CD14-positive monocyte (primary cell): ENCODE measurements around the gene BRSK2. TPM values are rescaled to one million over a fixed set of nuclear protein-coding genes. Genes with fewer than 3 reads are reported as not detected.
"Not testable (repeated sequence)": the region's sequence is repeated elsewhere in the genome, so short reads cannot be mapped to it uniquely, and the experiment has no call there.

ENCODE experiments used
- DNase-seq, 3 donors: peaks; one replicate each; pipeline ENCODE4 v3.0.0-alpha.2; 2011 to 2022
- H2AFZ ChIP-seq: 2 replicates; pipeline ENCODE4 v1.6.0; 2012; ENCODE audit warnings: mild to moderate bottlenecking, low read depth, low read length, inconsistent platforms; ENCODE audit not compliant: insufficient read depth, poor library complexity, severe bottlenecking
- H3K27ac ChIP-seq, 2 donors: 1 replicate in 1 of 2; 2 replicates in 1 of 2; pipeline ENCODE4 v1.5.1; 2012 to 2013; ENCODE audit warnings: low read length in 2 of 2, control low read depth in 1 of 2, inconsistent platforms in 1 of 2, low read depth in 1 of 2, mild to moderate bottlenecking in 1 of 2
- H3K27me3 ChIP-seq, 2 donors: one replicate each; pipeline versions ENCODE4 v1.6.0 to v1.6.1; 2011 to 2013; ENCODE audit warnings: low read length in 2 of 2; ENCODE audit not compliant: control insufficient read depth in 2 of 2, insufficient read depth in 2 of 2
- H3K36me3 ChIP-seq, 2 donors: replicated peaks in 1 of 2; 1 replicate in 1 of 2; 2 replicates in 1 of 2; pipeline versions ENCODE4 v1.5.1 to v1.6.1; 2012 to 2013; ENCODE audit warnings: low read length in 2 of 2, control low read depth in 1 of 2, inconsistent platforms in 1 of 2, mild to moderate bottlenecking in 1 of 2; ENCODE audit not compliant: insufficient read depth in 2 of 2, control insufficient read depth in 1 of 2
- H3K4me1 ChIP-seq, 2 donors: 1 replicate in 1 of 2; 2 replicates in 1 of 2; pipeline versions ENCODE4 v1.5.1 to v1.6.1; 2012 to 2013; ENCODE audit warnings: low read length in 2 of 2, control low read depth in 1 of 2, inconsistent platforms in 1 of 2, mild to moderate bottlenecking in 1 of 2, moderate library complexity in 1 of 2; ENCODE audit not compliant: insufficient read depth in 2 of 2, control insufficient read depth in 1 of 2
- H3K4me2 ChIP-seq: replicated peaks from 2 replicates; pipeline ENCODE3; 2012; ENCODE audit warnings: low read length, moderate library complexity, mild to moderate bottlenecking; ENCODE audit not compliant: poor library complexity, severe bottlenecking; ENCODE audit errors: extremely low read depth
- H3K4me3 ChIP-seq, 3 experiments: fragments of 200-600 bp in 1 of 3; sonication (generic) in 1 of 3; replicated peaks in 1 of 3; 1 replicate in 2 of 3; 2 replicates in 1 of 3; pipeline ENCODE4 v1.5.1; 2011 to 2013; ENCODE audit warnings: low read length in 3 of 3, mild to moderate bottlenecking in 3 of 3, control low read depth in 2 of 3, low read depth in 2 of 3, inconsistent platforms in 1 of 3, moderate library complexity in 1 of 3
- H3K79me2 ChIP-seq: 2 replicates; pipeline ENCODE4 v1.6.0; 2012; ENCODE audit warnings: mild to moderate bottlenecking, control low read depth, inconsistent platforms, low read length, moderate library complexity; ENCODE audit not compliant: insufficient read depth
- H3K9ac ChIP-seq: 2 replicates; pipeline ENCODE4 v1.6.0; 2017; ENCODE audit warnings: low read length, mild to moderate bottlenecking; ENCODE audit not compliant: insufficient read depth, poor library complexity, severe bottlenecking
- H3K9me3 ChIP-seq, 2 donors: replicated peaks in 1 of 2; 1 replicate in 1 of 2; 2 replicates in 1 of 2; pipeline versions ENCODE4 v1.5.1 to v1.6.1; 2012 to 2013; ENCODE audit warnings: low read length in 2 of 2, control low read depth in 1 of 2; ENCODE audit not compliant: control insufficient read depth in 1 of 2, insufficient read depth in 1 of 2
- H4K20me1 ChIP-seq: 2 replicates; pipeline ENCODE4 v1.6.0; 2012; ENCODE audit warnings: mild to moderate bottlenecking, low read length, control low read depth, moderate library complexity; ENCODE audit not compliant: insufficient read depth
- H3K27ac Mint-ChIP-seq, 7 donors: one replicate each; pipeline ENCODE4 v1.8.0; 2020; ENCODE audit warnings: mild to moderate bottlenecking in 7 of 7, mixed read lengths in 7 of 7, moderate library complexity in 6 of 7, inconsistent platforms in 2 of 7
- H3K27me3 Mint-ChIP-seq, 3 donors: one replicate each; pipeline ENCODE4 v1.8.0; 2021 to 2022; ENCODE audit warnings: low read depth in 3 of 3, mild to moderate bottlenecking in 3 of 3, mixed read lengths in 3 of 3, moderate library complexity in 3 of 3, inconsistent platforms in 1 of 3
- H3K36me3 Mint-ChIP-seq, 2 donors: one replicate each; pipeline ENCODE4 v1.8.0; 2020; ENCODE audit warnings: mixed read lengths in 2 of 2, inconsistent platforms in 1 of 2, mild to moderate bottlenecking in 1 of 2
- H3K4me1 Mint-ChIP-seq: one replicate; pipeline ENCODE4 v1.8.0; 2020; ENCODE audit warnings: mild to moderate bottlenecking, mixed read lengths
- H3K4me3 Mint-ChIP-seq, 2 donors: one replicate each; pipeline ENCODE4 v1.8.0; 2020; ENCODE audit warnings: mild to moderate bottlenecking in 2 of 2, mixed read lengths in 2 of 2, moderate library complexity in 1 of 2
- H3K9me3 Mint-ChIP-seq, 7 donors: one replicate each; pipeline ENCODE4 v1.8.0; 2020 to 2022; ENCODE audit warnings: mixed read lengths in 7 of 7, mild to moderate bottlenecking in 6 of 7, moderate library complexity in 6 of 7, inconsistent platforms in 2 of 7
- CTCF ChIP-seq: fragments of 200-600 bp; IDR thresholded peaks from one replicate; pipeline ENCODE4 v1.8.0; 2022; ENCODE audit warnings: antibody characterized with exemption, mild to moderate bottlenecking
- WGBS: methylation state at CpG from one replicate; pipeline ENCODE4 v1.1.5; 2013; ENCODE audit warnings: missing lambda C conversion rate; ENCODE audit not compliant: insufficient coverage; 5-methylcytosine and 5-hydroxymethylcytosine counted together
- intact Hi-C, 2 donors: fragments of 100-400 bp; cut with micrococcal nuclease; formaldehyde crosslinking; loops; one replicate each; pipeline versions ENCODE4 v1.15.0 to v1.15.1; 2023
- polyA minus RNA-seq: library from RNA; depleted of rRNA, polyadenylated mRNA; stranded (reverse); fragments of >200 nt; gene quantifications from 2 replicates; pipeline ENCODE4 v1.2.3, GENCODE V29; 2012
- polyA plus RNA-seq, 3 donors: library from polyadenylated mRNA; depleted of rRNA in 1 of 3; unstranded in 2 of 3; stranded (reverse) in 1 of 3; fragments of 300-500 nt in 2 of 3; fragments of >200 nt in 1 of 3; fragmentation: Illumina TruSeq in 2 of 3; gene quantifications; 1 replicate in 2 of 3; 2 replicates in 1 of 3; pipeline ENCODE4 v1.2.3, GENCODE V29; 2012 to 2021
- total RNA-seq, 12 experiments: library from RNA in 1 of 12; stranded (reverse) in 1 of 12; fragments of 120-200 nt in 1 of 12; gene quantifications; one replicate each; pipeline ENCODE4 v1.2.4 and lab custom pipeline; 2013 to 2026; ENCODE audit warnings: mixed read lengths in 6 of 12, inconsistent platforms in 1 of 12

BRSK2 gene
- not detected for total RNA-seq (2013)
- polyA plus RNA-seq, result under 1 TPM in 1 of 3 donors, not detected in 2; 0.13 TPM
- polyA minus RNA-seq, result not detected in 2 replicates
- 0.04 to 7.3 (median 0.26) reads per million in 11 experiments for total RNA-seq (lab: John Stamatoyannopoulos, UW)

- intact Hi-C loops, result loop anchor here in 1 of 2 donors (10.0 kb wide), 2 partner anchors 55 to 695 kb away; partner anchors contain the start of genes DEAF1 and TMEM80
- peaks cover 0 to 3% of the 10 kb centered on the region in 2 donors for H3K36me3 Mint-ChIP-seq
- no peak within 1 kb of the TSS for H3K27ac Mint-ChIP-seq
- Histone ChIP-seq H3K4me1 (peaks cover 6 to 11% of the 10 kb centered on the region in 2 donors), H2AFZ (peak within 1 kb of the TSS; percentile 78), H3K27ac (no peak within 1 kb of the TSS), H3K9me3 (peaks cover 3 to 15% of the 10 kb centered on the region in 2 donors), H3K36me3 (no peaks in the 10 kb centered on the region), H3K27me3 (peaks cover 32 to 60% of the 10 kb centered on the region in 2 donors), H3K79me2 (no peaks in the 10 kb centered on the region), H3K4me3 (peak within 1 kb of the TSS; percentile 17 to 64 (median 29)), H3K9ac (peak within 1 kb of the TSS; percentile 70), H4K20me1 (no peaks in the 10 kb centered on the region), H3K4me2 (peak within 1 kb of the TSS; percentile 80)
- H3K4me1 Mint-ChIP-seq, result peaks cover 5% of the 10 kb centered on the region
- H3K4me3 Mint-ChIP-seq, result peak within 1 kb of the TSS; percentile 43 to 76
- no peak for DNase-seq
- H3K27me3 Mint-ChIP-seq, result peaks cover 59 to 74% (median 59%) of the 10 kb centered on the region in 3 donors
- under 1% methylated on average over 118 of the region's 119 CpGs for WGBS
- no peak for TF ChIP-seq CTCF
- peaks cover 0 to 17% (median 3%) of the 10 kb centered on the region in 7 donors for H3K9me3 Mint-ChIP-seq
Observed at GRCh38 chr11:1389932-1390568, at the start of gene BRSK2. Gene BRSK2 (plus strand): TSS chr11:1389934. CDS start chr11:1390285, 351 bp downstream.

DNA sequence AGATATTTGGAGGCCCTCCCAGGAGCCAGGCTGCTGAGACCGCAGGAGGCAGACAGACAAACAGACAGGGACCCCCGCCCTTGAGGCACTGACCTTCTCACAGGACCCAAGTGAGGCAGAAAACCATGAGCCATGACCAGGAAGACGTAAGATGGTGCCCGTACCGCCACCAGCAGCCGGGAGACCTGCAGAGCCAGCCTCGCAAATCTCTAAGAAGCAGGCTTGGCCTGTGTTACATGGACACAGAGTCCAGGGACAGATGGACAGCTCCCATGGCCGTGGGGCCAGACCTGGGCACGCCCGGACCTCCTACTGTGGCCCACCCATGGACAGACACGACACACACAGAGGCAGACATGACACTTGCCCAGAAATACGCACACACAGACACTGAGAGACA, 49.6 kb upstream of the BRSK2 start:
- 93% methylated on average over 12 of the region's 12 CpGs for WGBS
- Histone ChIP-seq H2AFZ (no peak overlapping the region), H3K27me3 (peaks cover 0 to 2% of the 10 kb centered on the region in 2 donors), H3K4me2 (no peak overlapping the region), H4K20me1 (peaks cover 9% of the 10 kb centered on the region), H3K9ac (no peak overlapping the region), H3K79me2 (peaks cover 3% of the 10 kb centered on the region), H3K9me3 (no peaks in the 10 kb centered on the region), H3K36me3 (no peaks in the 10 kb centered on the region), H3K4me3 (no peak overlapping the region), H3K4me1 (peaks cover 12 to 19% of the 10 kb centered on the region in 2 donors), H3K27ac (no peak overlapping the region)
- peaks cover 5 to 16% (median 12%) of the 10 kb centered on the region in 3 donors for H3K27me3 Mint-ChIP-seq
- DNase-seq, result no peak
- peaks cover 2 to 5% of the 10 kb centered on the region in 2 donors for H3K36me3 Mint-ChIP-seq
- H3K4me3 Mint-ChIP-seq, result no peak overlapping the region
- intact Hi-C loops, result no loop called here
- no peak overlapping the region for H3K27ac Mint-ChIP-seq
- no peak for TF ChIP-seq CTCF
- H3K9me3 Mint-ChIP-seq, result peaks cover 1 to 13% (median 6%) of the 10 kb centered on the region in 7 donors
- H3K4me1 Mint-ChIP-seq, result peaks cover 18% of the 10 kb centered on the region

GRCh38 chr11:1341226-1341625, 48.5 kb upstream of the BRSK2 start:
- H3K4me3 ChIP-seq, H4K20me1 ChIP-seq, H3K27me3 ChIP-seq, H3K36me3 Mint-ChIP-seq, H3K36me3 ChIP-seq, H3K9ac ChIP-seq, H3K4me2 ChIP-seq, H3K4me3 Mint-ChIP-seq, H3K4me1 ChIP-seq, DNase-seq, H3K9me3 ChIP-seq, H3K9me3 Mint-ChIP-seq, intact Hi-C loops, H3K79me2 ChIP-seq, H3K27ac ChIP-seq, H2AFZ ChIP-seq, H3K27ac Mint-ChIP-seq: not testable (repeated sequence)
- WGBS, result 87% methylated on average over 8 of the region's 10 CpGs
- Mint-ChIP-seq H3K27me3 (peaks cover 5 to 16% (median 14%) of the 10 kb centered on the region in 3 donors), H3K4me1 (peaks cover 13% of the 10 kb centered on the region)
